K562 (cell line): ENCODE data around the gene PPP4C. TPM values are rescaled to one million over a fixed set of nuclear protein-coding genes. Genes with fewer than 3 reads are reported as not detected.
A peak's percentile ranks its signal among the peaks of the same experiment; 100 is the strongest.

Experiments used
- ATAC-seq: fragments of 200-7000 bp; cut with Tn5 transposase; 3 replicates; pipeline ENCODE4 v1.9.1; 2020; ENCODE audit warnings: moderate library complexity
- BruUV-seq: library from RNA; stranded (reverse); fragments of 400-500 nt; replicated peaks from 2 replicates; lab custom pipeline; 2021; lab: Mats Ljungman, UMichigan
- CTCF ChIA-PET: fragments of 300-600 bp; formaldehyde crosslinking; extraction: SDS; loops from one replicate; lab custom pipeline; 2021; ENCODE audit warnings: low intra/inter-chr PET ratio; lab: Yijun Ruan, JAX
- POLR2A ChIA-PET: fragments of 300-600, 350-650 bp; sonication (Branson Sonifier 250); formaldehyde crosslinking; extraction: SDS; loops from one replicate; lab custom pipeline; 2021; ENCODE audit warnings: antibody characterized with exemption, inconsistent platforms; lab: Yijun Ruan, JAX
- DNase-seq, 4 experiments: peaks; one replicate each; pipeline versions ENCODE4 v3.0.0 to v3.0.0-alpha.2; 2011 to 2018; ENCODE audit warnings: low spot score in 3 of 4, mixed read lengths in 3 of 4; ENCODE audit errors: extremely low read depth in 1 of 4
- FAIRE-seq: peaks from 2 replicates; lab custom pipeline; 2011; peaks lifted over from hg19 to GRCh38; lab: Jason Lieb, UNC
- H2AFZ ChIP-seq: 2 replicates; pipeline ENCODE4 v1.6.0; 2011; ENCODE audit warnings: low read depth, low read length, control low read depth, inconsistent platforms
- H3K27ac ChIP-seq: fragments of 200-600 bp; 3 replicates; pipeline ENCODE4 v1.8.0; 2011; ENCODE audit warnings: low read depth, mild to moderate bottlenecking, control low read depth, inconsistent platforms, low read length, moderate library complexity, mixed read lengths; ENCODE audit errors: extremely low read depth
- H3K27me3 ChIP-seq, 2 experiments: fragments of 300-600 bp in 1 of 2; 2 replicates in 1 of 2; 3 replicates in 1 of 2; pipeline versions ENCODE4 v1.6.0 to v1.8.0; 2011; ENCODE audit warnings: inconsistent platforms in 2 of 2, low read length in 2 of 2, mild to moderate bottlenecking in 1 of 2, mixed read lengths in 1 of 2, moderate library complexity in 1 of 2; ENCODE audit not compliant: control insufficient read depth in 2 of 2, insufficient read depth in 2 of 2
- H3K36me3 ChIP-seq: fragments of 300-600 bp; 3 replicates; pipeline ENCODE4 v1.8.0; 2011; ENCODE audit warnings: mild to moderate bottlenecking, low read length, inconsistent platforms; ENCODE audit not compliant: control insufficient read depth, insufficient read depth
- H3K4me1 ChIP-seq, 2 experiments: fragments of 200-600 bp in 1 of 2; replicated peaks in 1 of 2; 2 replicates in 1 of 2; 3 replicates in 1 of 2; pipeline versions ENCODE4 v1.5.1 to v1.8.0; 2011; ENCODE audit warnings: inconsistent platforms in 2 of 2, low read length in 2 of 2, mild to moderate bottlenecking in 1 of 2, mixed read lengths in 1 of 2, moderate library complexity in 1 of 2; ENCODE audit not compliant: control insufficient read depth in 2 of 2, insufficient read depth in 2 of 2
- H3K4me2 ChIP-seq: 2 replicates; pipeline ENCODE4 v1.6.1; 2011; ENCODE audit warnings: low read length, control low read depth, inconsistent platforms, mixed read lengths; ENCODE audit not compliant: insufficient read depth
- H3K4me3 ChIP-seq: fragments of 200-600 bp; sonication (generic), shearing (Covaris generic); 2 replicates; pipeline ENCODE4 v1.5.1; 2016; ENCODE audit warnings: control low read depth, inconsistent platforms
- H3K79me2 ChIP-seq: fragments of 200-600 bp; 3 replicates; pipeline ENCODE4 v1.8.0; 2011; ENCODE audit warnings: low read length, inconsistent platforms; ENCODE audit not compliant: control insufficient read depth, insufficient read depth
- H3K9ac ChIP-seq, 2 experiments: 2 replicates each; pipeline versions ENCODE4 v1.6.0 to v1.6.1; 2011; ENCODE audit warnings: low read depth in 2 of 2, low read length in 2 of 2, control low read depth in 1 of 2, inconsistent platforms in 1 of 2, mild to moderate bottlenecking in 1 of 2, mixed read lengths in 1 of 2; ENCODE audit not compliant: insufficient read depth in 1 of 2
- H3K9me1 ChIP-seq: one replicate; pipeline ENCODE4 v1.6.0; 2011; ENCODE audit warnings: inconsistent platforms, mild to moderate bottlenecking, low read length, moderate library complexity; ENCODE audit not compliant: control insufficient read depth, insufficient read depth
- H3K9me3 ChIP-seq: replicated peaks from 2 replicates; pipeline ENCODE4 v1.5.1; 2011; ENCODE audit warnings: low read depth, low read length, inconsistent platforms; ENCODE audit not compliant: control insufficient read depth, insufficient read depth
- H4K20me1 ChIP-seq: replicated peaks from 2 replicates; pipeline ENCODE4 v1.6.1; 2011; ENCODE audit warnings: low read length, inconsistent platforms, mixed read lengths; ENCODE audit not compliant: control insufficient read depth, insufficient read depth
- ATF6 ChIP-seq: sonication (generic); formaldehyde crosslinking; IDR thresholded peaks from 2 replicates; pipeline ENCODE4 v1.4.0; 2020; ENCODE audit warnings: mild to moderate bottlenecking, missing genetic modification reagents
- ATF7 ChIP-seq: fragments of 450-650 bp; IDR thresholded peaks from 2 replicates; pipeline ENCODE4 v1.7.1; 2014; ENCODE audit warnings: mild to moderate bottlenecking, moderate library complexity
- GABPB1 ChIP-seq: sonication (generic); formaldehyde crosslinking; IDR thresholded peaks from 2 replicates; pipeline ENCODE4 v1.8.0; 2022; ENCODE audit warnings: mild to moderate bottlenecking, missing genetic modification reagents
- HDAC1 ChIP-seq, 2 experiments: fragments of 450-650 bp; IDR thresholded peaks; 2 replicates each; pipeline ENCODE4 v1.6.1; 2016 to 2017; ENCODE audit warnings: inconsistent platforms in 1 of 2, mild to moderate bottlenecking in 1 of 2, moderate library complexity in 1 of 2
- KLF13 ChIP-seq: fragments of 450-650 bp; IDR thresholded peaks from 2 replicates; pipeline ENCODE4 v1.6.1; 2016; ENCODE audit warnings: missing genetic modification characterization, low read depth, mild to moderate bottlenecking, missing compliant biosample characterization, moderate library complexity, borderline replicate concordance
- PHF21A ChIP-seq: fragments of 450-650 bp; IDR thresholded peaks from 2 replicates; pipeline ENCODE4 v1.6.1; 2017; ENCODE audit warnings: low read depth, borderline replicate concordance
- POLR2A ChIP-seq: fragments of 450-650 bp; conservative IDR thresholded peaks from 2 replicates; pipeline ENCODE4 v1.6.1; 2016
- RAD21 ChIP-seq, 2 experiments: fragments of 250-450 bp in 1 of 2; fragments of 450-650 bp in 1 of 2; sonication (Bioruptor Pico) in 1 of 2; formaldehyde crosslinking in 1 of 2; IDR thresholded peaks in 1 of 2; conservative IDR thresholded peaks in 1 of 2; 2 replicates each; pipeline versions ENCODE4 v1.4.0 to v1.8.0; 2020 to 2022; ENCODE audit warnings: mild to moderate bottlenecking in 2 of 2, moderate library complexity in 1 of 2
- SMAD2 ChIP-seq: fragments of 150-350 bp; IDR thresholded peaks from 2 replicates; pipeline ENCODE4 v1.6.1; 2014; ENCODE audit warnings: low read depth, mild to moderate bottlenecking, low read length
- SP2 ChIP-seq: IDR thresholded peaks from 2 replicates; pipeline ENCODE4 v1.6.1; 2011; ENCODE audit warnings: mild to moderate bottlenecking, low read depth, low read length, moderate library complexity; ENCODE audit not compliant: poor library complexity, severe bottlenecking; ENCODE audit errors: extremely low read depth
- SPI1 ChIP-seq: IDR thresholded peaks from 2 replicates; pipeline ENCODE4 v1.6.1; 2011; ENCODE audit warnings: low read depth, low read length, control low read depth, borderline replicate concordance
- TRIM28 ChIP-seq: fragments of 450-650 bp; IDR thresholded peaks from 2 replicates; pipeline ENCODE4 v1.6.1; 2017
- ZFX ChIP-seq: sonication (generic); formaldehyde crosslinking; IDR thresholded peaks from 2 replicates; pipeline ENCODE4 v1.8.0; 2022; ENCODE audit warnings: mild to moderate bottlenecking, missing genetic modification reagents, moderate library complexity
- ZKSCAN1 ChIP-seq: fragments of 150-350 bp; IDR thresholded peaks from 2 replicates; pipeline ENCODE4 v1.6.1; 2016; ENCODE audit warnings: low read depth, low read length
- WGBS: fragments of 100-300 bp; shearing (Covaris generic); methylation state at CpG from one replicate; pipeline ENCODE4 v1.1.6; 2016; ENCODE audit warnings: low coverage, mixed read lengths; ENCODE audit not compliant: insufficient coverage; ENCODE audit errors: missing lambda C conversion rate; 5-methylcytosine and 5-hydroxymethylcytosine counted together
- in situ Hi-C: fragments of 300-500 bp; cut with MboI; formaldehyde crosslinking; loops from 4 replicates; pipeline ENCODE4 v1.15.0; 2018; ENCODE audit warnings: inconsistent platforms, mixed read lengths
- intact Hi-C: fragments of 100-400 bp; cut with micrococcal nuclease; formaldehyde crosslinking; loops from 2 replicates; pipeline ENCODE4 v1.14.2; 2022
- polyA plus RNA-seq, 8 experiments: library from polyadenylated mRNA; depleted of rRNA in 4 of 8; stranded (reverse) in 5 of 8; unstranded in 3 of 8; fragments of >200 nt; fragmentation: Nextera tagmentation in 2 of 8; fragmentation: Illumina TruSeq in 1 of 8; extraction: Ambion mirVana in 2 of 8; extraction: Trizol in 1 of 8; gene quantifications; 2 replicates each; pipeline versions ENCODE4 v1.2.1 to v1.2.3, GENCODE V29; 2011 to 2014; ENCODE audit warnings: inconsistent platforms in 1 of 8, missing spikeins in 1 of 8
- total RNA-seq, 7 experiments: library from RNA; depleted of rRNA in 6 of 7; stranded (reverse); fragments of >200 nt in 6 of 7; fragmentation: Illumina TruSeq in 2 of 7; extraction: Trizol in 2 of 7; gene quantifications; 2 replicates each; pipeline versions ENCODE4 v1.2.1 to v1.2.3, GENCODE V29; 2011 to 2021; ENCODE audit warnings: low replicate concordance in 1 of 7
- TF ChIP-seq, protein P1 (sequence below): fragments of 250-450 bp; sonication (Bioruptor Pico); IDR thresholded peaks from 2 replicates; pipeline ENCODE4 v1.8.0; 2022; ENCODE audit warnings: moderate library complexity, mild to moderate bottlenecking, inconsistent platforms
- TF ChIP-seq, protein P2 (sequence below), 2 experiments: fragments of 450-650 bp; conservative IDR thresholded peaks; 2 replicates each; pipeline ENCODE4 v1.6.1; 2017; ENCODE audit warnings: mild to moderate bottlenecking in 2 of 2, moderate library complexity in 2 of 2
- TF ChIP-seq, protein P3 (sequence below): sonication (generic); formaldehyde crosslinking; IDR thresholded peaks from 2 replicates; pipeline ENCODE4 v1.8.0; 2022; ENCODE audit warnings: mild to moderate bottlenecking, missing genetic modification reagents

Gene PPP4C
- total and polyA plus RNA-seq, 9 of the 15 experiments (the other 6 are each of a cell fraction or from before 2014, with no cell fraction given) = 3.5 to 183 (median 131) TPM

DNA sequence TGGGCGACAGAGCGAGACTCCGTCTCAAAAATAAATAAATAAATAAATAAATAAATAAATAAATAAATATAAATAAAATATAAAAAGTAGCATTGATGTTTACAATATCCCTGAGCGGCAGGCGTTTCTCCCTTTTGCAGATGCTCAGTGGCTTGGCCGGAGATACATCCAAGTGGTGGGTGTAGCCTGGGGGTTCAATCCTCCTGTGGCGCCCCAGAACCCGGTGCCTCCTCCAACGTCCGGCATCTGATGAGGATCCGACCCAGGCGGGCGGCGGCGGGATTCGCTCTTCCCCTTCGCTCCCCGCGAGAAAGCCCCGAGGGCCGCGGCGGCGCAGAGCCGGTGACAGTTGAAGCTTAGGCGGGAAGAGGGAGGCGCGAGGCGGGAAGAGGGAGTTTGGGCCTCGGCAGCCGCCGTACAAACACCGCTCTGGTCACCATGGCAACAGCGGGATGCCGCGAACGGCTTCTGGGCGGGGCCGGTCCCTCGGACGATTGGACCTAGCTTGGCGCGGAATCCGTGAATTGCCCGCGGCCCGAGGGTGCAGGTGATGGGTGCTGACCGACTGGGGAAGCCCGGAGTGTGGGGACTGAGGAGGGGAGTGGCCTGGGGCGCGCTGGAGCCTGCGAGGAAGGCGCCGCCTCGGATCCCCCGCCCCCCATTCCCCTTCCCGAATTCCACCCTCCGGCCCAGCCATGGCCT, 23.0 kb upstream of the PPP4C start:
- peak overlapping the region; percentile 56 for H3K4me3 ChIP-seq
- H3K27me3 ChIP-seq = no peaks in the 10 kb centered on the region
- ATAC-seq (peak; percentile 84), FAIRE-seq (peak; percentile 90), DNase-seq (peak; percentile 95 to 97 (median 96))
- in situ Hi-C loops (no loop called here), intact Hi-C loops (no loop called here)
- H3K9me1 ChIP-seq = no peaks in the 10 kb centered on the region
- ChIA-PET POLR2A (interaction anchor here (0.6 to 1.5 kb wide), 10 partner anchors 12 to 255 kb away, joined by 3 to 13 read pairs (median 3); partner anchors contain the start of genes ALDOA, CORO1A and PPP4C), CTCF (no interaction called here)
- peaks cover 4% of the 10 kb centered on the region; the same call in 1 of the 2 replicates for H4K20me1 ChIP-seq
- BruUV-seq = no TSS peak
- H3K79me2 ChIP-seq = peaks cover 14% of the 10 kb centered on the region; the same call in 2 of the 3 replicates
- H3K4me1 ChIP-seq = peaks cover 19 to 32% of the 10 kb centered on the region in 2 experiments
- H2AFZ ChIP-seq = peak overlapping the region; percentile 95
- WGBS = 6% methylated on average over 36 of the region's 58 CpGs
- H3K9ac ChIP-seq = peak overlapping the region; percentile 60 to 87
- peak overlapping the region; percentile 87 for H3K27ac ChIP-seq
- H3K9me3 ChIP-seq = no peaks in the 10 kb centered on the region
- H3K36me3 ChIP-seq = 0 out of 3 replicates have a peak, but pooled peaks cover 5% of the 10 kb centered on the region
- peak overlapping the region; percentile 83 for H3K4me2 ChIP-seq
- 0 out of 2 replicates have a peak, but pooled peaks have one; percentile 16 for TF ChIP-seq SPI1
- no peak for TF ChIP-seq SMAD2
- TF ChIP-seq SP2 = no peak
- TF ChIP-seq RAD21 (CRISPR knock-in tag; conservative IDR thresholded peaks at IDR 0.05 in 1 of 2, IDR thresholded peaks at IDR 0.05 in 1 of 2) = no peak
- 0 out of 2 replicates have a peak, but pooled peaks have one; percentile 31 for TF ChIP-seq TRIM28
- TF ChIP-seq HDAC1 (IDR thresholded peaks at IDR 0.05) = peak in 1 of 2 experiments; percentile 89; a peak in 2 of 4 replicates
- TF ChIP-seq, protein P1, sequence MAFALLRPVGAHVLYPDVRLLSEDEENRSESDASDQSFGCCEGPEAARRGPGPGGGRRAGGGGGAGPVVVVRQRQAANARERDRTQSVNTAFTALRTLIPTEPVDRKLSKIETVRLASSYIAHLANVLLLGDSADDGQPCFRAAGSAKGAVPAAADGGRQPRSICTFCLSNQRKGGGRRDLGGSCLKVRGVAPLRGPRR = no peak
- no peak for TF ChIP-seq PHF21A
- TF ChIP-seq, protein P2, sequence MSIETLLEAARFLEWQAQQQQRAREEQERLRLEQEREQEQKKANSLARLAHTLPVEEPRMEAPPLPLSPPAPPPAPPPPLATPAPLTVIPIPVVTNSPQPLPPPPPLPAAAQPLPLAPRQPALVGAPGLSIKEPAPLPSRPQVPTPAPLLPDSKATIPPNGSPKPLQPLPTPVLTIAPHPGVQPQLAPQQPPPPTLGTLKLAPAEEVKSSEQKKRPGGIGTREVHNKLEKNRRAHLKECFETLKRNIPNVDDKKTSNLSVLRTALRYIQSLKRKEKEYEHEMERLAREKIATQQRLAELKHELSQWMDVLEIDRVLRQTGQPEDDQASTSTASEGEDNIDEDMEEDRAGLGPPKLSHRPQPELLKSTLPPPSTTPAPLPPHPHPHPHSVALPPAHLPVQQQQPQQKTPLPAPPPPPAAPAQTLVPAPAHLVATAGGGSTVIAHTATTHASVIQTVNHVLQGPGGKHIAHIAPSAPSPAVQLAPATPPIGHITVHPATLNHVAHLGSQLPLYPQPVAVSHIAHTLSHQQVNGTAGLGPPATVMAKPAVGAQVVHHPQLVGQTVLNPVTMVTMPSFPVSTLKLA (conservative IDR thresholded peaks at IDR 0.05) = peak; percentile 60 to 88
- TF ChIP-seq, protein P3, sequence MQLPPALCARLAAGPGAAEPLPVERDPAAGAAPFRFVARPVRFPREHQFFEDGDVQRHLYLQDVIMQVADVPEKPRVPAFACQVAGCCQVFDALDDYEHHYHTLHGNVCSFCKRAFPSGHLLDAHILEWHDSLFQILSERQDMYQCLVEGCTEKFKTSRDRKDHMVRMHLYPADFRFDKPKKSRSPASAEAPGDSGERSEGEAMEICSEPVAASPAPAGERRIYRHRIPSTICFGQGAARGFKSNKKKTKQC (CRISPR knock-in tag) = peak; percentile 98
- peak; percentile 75 for TF ChIP-seq ATF7
- peak; percentile 98 for TF ChIP-seq ATF6 (CRISPR knock-in tag)
- TF ChIP-seq POLR2A = peak; percentile 57
- TF ChIP-seq ZFX (CRISPR knock-in tag) = peak; percentile 86
- peak; percentile 81 for TF ChIP-seq GABPB1 (CRISPR knock-in tag)
- TF ChIP-seq KLF13 = peak; percentile 53; the same call in 1 of the 2 replicates
- TF ChIP-seq ZKSCAN1 = peak; percentile 54; the same call in 1 of the 2 replicates
